ENCODE results near the gene MAN1C1. TPM values are rescaled to one million over a fixed set of nuclear protein-coding genes. Genes with fewer than 3 reads are reported as not detected.
A peak's percentile ranks its signal among the peaks of the same experiment; 100 is the strongest.

The MAN1C1 gene
- total RNA-seq, 2 donors from 2014 or later = 1.7 to 6.0 TPM

GRCh38 chr1:25819491-25820246, 203.1 kb downstream of the MAN1C1 start, which contains the start of gene MTFR1L:
Gene MTFR1L, plus strand, starts transcription at chr1:25819954. Its CDS starts 3,151 bp downstream, at chr1:25823105.
- DNase-seq (peak; percentile 92 to 95), ATAC-seq (peak; percentile 84)
- intact Hi-C loops (cut with DNase I, micrococcal nuclease) = no loop called here

DNA sequence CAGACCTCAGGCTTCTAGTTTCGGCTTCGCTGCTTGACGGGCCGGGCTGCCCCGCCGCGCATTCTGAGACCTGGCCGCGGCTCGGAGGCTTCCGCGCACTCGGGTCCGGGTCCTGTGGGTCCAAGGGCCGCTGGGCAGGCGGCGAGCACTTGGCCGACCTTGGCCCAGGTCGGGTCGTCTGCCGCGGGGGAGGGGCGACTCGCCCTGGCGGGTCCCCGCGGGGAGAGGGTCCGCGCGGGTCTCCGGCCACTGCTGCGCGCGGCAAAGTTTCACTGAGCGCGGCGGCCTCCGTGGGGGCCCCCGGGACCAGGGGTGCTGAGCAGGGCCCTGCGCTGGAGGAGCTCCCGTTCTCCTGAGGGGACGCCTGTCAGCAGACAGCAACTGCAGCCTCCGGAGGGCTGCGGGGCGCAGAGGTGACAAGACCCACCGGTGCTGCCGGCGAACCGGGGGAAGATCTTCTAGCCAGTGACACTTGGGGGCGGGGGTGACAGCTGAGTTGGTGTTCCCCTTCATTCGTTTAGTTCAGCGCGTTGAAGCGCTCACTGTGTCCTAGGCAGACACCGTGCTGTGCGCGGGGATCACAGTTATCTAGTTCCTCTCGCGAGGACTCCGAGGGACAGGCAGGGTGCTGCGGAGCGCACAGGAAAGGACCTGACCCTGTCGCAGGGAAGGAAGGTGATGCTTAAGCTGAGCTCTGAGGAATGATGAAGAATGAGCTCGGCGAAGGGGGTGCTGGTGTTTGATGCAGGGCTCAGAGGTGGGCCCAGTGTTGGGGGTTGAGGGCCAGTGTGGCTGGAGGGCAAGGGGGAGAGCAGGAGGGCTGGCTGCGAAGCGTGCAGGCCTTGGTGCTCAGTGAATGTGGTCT, 203.9 kb downstream of the MAN1C1 start:
- intact Hi-C loops (cut with DNase I, micrococcal nuclease) = no loop called here
- ATAC-seq (peak; percentile 61), DNase-seq (peak; percentile 71 to 79)

- no peak for DNase-seq
- ATAC-seq = no peak
- intact Hi-C loops (cut with DNase I, micrococcal nuclease) = no loop called here
Measured at GRCh38 chr1:25821112-25821476, 204.5 kb downstream of the MAN1C1 start.

GRCh38 chr1:25821630-25822091, 205.1 kb downstream of the MAN1C1 start:
- intact Hi-C loops (cut with DNase I, micrococcal nuclease) = no loop called here
- no peak for DNase-seq
- no peak for ATAC-seq

DNA sequence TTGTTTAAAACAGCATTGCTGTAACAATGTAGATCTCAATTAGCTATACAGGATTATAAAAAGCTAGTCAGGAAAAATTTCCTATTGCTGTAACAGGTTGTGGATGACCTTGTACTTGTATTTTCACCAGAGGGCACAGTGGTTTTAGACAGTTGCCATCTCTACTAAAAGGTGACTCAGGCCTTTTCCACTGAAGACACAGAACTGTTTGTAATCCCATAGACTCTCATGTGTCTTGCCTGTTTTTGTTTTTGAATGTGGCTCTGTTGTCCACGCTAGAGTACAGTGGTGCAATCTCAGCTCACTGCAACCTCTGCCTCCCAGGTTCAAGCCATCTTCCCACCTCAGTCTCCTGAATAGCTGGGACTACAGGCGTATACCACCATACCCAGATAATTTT, 209.0 kb downstream of the MAN1C1 start:
- intact Hi-C loops (cut with DNase I, micrococcal nuclease) = no loop called here
- DNase-seq = no peak
- no peak for ATAC-seq

DNA sequence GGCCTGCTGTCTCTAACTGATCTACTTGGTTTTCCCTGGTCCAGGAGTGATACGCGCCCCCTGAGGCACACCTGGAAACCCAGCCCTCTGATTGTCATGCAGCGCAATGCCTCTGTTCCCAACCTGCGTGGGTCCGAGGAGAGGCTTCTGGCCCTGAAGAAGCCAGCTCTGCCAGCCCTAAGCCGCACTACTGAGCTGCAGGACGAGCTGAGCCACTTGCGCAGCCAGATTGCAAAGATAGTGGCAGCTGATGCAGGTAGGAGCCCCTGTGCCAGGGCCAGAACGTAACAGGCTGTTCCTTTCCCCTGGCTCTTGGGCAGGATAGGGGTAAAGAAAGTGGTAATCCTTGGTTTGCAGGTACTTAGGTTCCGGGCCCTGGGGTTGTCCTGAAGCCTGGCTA, 210.0 kb downstream of the MAN1C1 start:
- DNase-seq (no peak), ATAC-seq (no peak)
- intact Hi-C loops (cut with DNase I, micrococcal nuclease) = no loop called here

DNA sequence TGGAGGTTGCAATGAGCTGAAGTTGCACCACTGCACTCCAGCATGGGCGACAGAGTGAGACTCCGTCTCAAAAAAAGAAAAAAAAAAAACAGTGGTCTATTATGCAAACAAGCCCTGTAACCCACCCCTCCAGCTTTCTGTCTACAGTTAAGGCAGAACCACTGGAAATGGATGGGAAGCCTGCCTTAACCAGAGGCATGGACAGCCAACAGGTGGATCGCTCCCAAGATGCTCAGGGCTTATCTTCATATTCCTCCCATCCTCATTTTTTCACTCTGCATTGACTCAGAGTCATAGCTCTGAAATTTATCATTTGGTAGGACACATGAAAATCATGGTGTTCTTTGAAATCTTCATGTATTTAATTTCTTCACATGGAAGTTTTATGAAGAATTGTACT, 211.9 kb downstream of the MAN1C1 start:
- DNase-seq (no peak), ATAC-seq (no peak)
- intact Hi-C loops (cut with DNase I, micrococcal nuclease) = no loop called here

DNA sequence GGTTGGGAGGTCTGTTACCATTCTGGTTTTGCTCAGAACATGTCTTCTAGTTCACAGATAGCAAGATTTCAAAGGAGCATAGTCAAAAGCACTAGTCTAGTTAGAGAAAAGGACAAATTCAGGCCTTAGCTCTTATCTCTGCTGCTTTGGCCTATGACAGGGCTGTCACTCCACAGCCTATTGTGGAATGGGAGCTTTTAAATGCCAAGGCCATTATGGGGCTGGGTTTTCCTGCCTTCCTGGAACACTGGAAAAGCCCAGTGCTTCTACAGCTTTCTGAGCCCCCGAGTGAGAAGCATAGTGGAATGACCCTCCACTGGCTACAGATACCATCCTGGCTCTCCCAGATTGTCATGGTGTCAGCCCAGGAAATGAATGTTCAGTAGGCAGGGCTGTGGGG, 212.5 kb downstream of the MAN1C1 start:
- no peak for DNase-seq
- ATAC-seq = no peak
- intact Hi-C loops (cut with DNase I, micrococcal nuclease) = no loop called here

DNA sequence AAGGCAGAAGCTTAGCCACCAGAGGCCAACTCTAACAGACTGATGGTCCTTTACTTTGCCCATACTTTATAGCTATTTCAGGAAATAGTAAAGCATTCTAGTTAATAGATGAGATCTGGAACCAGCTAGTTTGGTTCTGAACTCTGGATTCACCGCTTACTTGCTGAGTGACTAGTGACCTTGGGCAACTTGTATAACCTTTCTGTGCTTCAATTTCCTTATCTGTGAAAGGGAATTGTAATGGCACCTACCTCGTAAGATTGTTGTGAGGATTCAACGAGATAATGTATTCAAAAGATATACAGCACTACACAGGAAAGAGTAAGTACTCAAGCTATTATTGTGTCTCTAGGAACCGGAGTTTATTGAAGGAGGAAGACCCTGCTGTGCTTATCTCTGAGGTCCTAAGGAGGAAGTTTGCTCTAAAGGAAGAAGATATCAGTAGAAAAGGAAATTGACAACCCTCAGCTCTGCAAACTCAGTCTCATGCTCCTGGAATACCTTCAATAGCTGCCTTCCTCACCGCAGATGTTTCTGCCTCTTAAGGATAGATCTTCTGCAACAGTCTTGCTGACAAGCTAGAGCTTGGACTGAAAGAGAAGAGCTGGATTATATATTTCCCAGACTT, 215.1 kb downstream of the MAN1C1 start:
- no peak for DNase-seq
- ATAC-seq = peak; percentile 69
- intact Hi-C loops (cut with DNase I, micrococcal nuclease) = no loop called here

DNA sequence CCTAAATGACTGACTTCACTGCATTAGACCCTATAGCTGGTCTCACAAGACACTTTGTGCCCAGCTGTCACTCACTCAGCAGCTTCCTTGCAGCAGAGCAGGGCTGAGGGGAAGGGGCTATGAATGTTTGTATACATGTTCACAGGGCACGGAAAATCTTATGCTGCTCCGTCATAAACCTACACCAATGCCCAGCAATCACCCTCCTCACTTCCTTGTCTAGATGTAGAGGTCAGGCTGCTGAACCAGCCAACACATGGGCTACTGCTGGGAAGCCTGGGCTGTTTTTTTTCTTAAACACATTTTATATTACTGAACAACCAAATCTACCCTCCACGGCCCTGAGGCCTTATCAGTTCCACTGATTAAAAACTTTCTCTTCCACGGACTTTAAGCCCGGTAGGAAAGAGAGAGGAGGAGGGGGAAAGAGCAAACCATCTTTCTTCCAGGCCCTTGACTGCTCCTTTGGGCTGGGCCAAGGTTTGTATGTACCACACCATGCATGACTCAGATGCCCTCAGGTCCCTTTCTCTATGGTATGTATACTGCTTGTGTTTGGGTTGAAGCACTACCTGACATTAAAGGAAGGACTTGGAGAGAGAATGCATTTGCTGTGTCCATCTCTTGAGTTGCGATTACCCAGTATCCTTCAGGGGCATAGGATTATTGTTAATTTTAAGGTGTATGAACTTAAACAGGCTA, 215.9 kb downstream of the MAN1C1 start:
- ATAC-seq = peak; percentile 58
- intact Hi-C loops (cut with DNase I, micrococcal nuclease) = no loop called here
- DNase-seq = no peak

GRCh38 chr1:25833158-25833557, 216.6 kb downstream of the MAN1C1 start:
- intact Hi-C loops (cut with DNase I, micrococcal nuclease) = no loop called here
- DNase-seq (no peak), ATAC-seq (no peak)

Other genes with a start within 250 kb of the MAN1C1 start
- gene RHCE, start 196.0 kb upstream of the MAN1C1 start, total RNA-seq = under 1 TPM in 1 of 2 donors, not detected in 1; 0.31 TPM
- gene MACO1, start 185.9 kb upstream of the MAN1C1 start, total RNA-seq = 10 to 100 TPM; 19.4 to 25.9 TPM
- 10 to 100 TPM; 37.7 to 40.2 TPM for gene LDLRAP1, start 73.2 kb upstream of the MAN1C1 start, total RNA-seq
- 10 to 100 TPM; 29.6 to 33.2 TPM for gene SELENON, start 183.4 kb downstream of the MAN1C1 start, total RNA-seq
- gene MTFR1L, start 203.2 kb downstream of the MAN1C1 start, total RNA-seq = 10 to 100 TPM; 42.1 to 59.4 TPM
- gene AUNIP, start 242.7 kb downstream of the MAN1C1 start, total RNA-seq = under 1 TPM in 1 of 2 donors, not detected in 1; 0.98 TPM

Measured in left colon (tissue), 2 donors.